PC-3 (cell line): ENCODE measurements around the gene JAML.

Experiments used
- EZH2 ChIP-seq: fragments of 300-600 bp; sonication (generic); IDR thresholded peaks from one replicate; pipeline ENCODE4 v1.6.1; 2017; ENCODE audit warnings: antibody characterized with exemption, mild to moderate bottlenecking, low read length; ENCODE audit not compliant: unreplicated experiment
- EZH2phosphoT487 ChIP-seq: fragments of 300-600 bp; sonication (generic); IDR thresholded peaks from 2 replicates; pipeline ENCODE4 v1.6.1; 2018; ENCODE audit warnings: mild to moderate bottlenecking, antibody characterized with exemption, low read length, borderline replicate concordance
- TF ChIP-seq, protein P1 (sequence below): fragments of 300-600 bp; sonication (generic); conservative IDR thresholded peaks from 2 replicates; pipeline ENCODE4 v1.5.1; 2017; ENCODE audit warnings: antibody characterized with exemption, low read depth, mild to moderate bottlenecking, low read length

DNA sequence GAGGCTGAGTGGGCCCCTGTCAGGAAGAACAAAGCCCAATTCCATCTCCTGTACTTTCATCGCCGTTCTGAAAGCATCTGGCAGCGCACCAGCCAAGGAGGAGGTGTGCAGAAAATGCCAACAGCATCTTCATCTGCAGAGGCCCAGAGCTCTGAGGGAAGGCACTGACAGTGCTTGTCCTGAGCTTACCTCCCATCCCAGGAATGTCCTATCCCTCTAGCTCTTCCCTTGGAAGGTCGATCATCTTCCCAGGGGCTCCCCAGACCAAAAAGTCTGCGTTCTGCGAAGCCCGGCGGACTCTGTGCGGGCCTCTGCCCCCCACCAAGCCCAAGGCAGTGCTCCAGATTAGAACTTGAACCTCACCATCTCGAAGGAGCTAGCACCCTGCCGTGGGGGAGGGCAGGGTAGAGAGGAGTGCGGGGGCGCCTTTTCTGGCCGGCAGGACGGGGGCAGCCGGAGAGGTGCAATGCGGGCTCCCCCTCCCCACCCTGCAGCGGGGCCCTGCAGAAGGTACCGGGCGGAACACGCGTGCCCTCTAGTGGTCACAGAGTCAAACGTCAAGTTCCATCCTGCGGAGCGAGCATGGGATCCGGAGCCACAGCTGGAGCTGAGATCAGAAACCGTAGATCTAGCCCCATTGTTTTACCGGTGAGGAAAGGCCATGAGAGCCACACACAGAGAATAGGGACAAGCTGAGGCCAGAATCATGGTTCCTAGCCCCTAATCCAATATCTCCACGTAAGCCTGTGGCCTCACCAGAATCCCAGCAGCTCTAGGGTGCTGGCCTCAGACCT, 53.3 kb downstream of the JAML start:
- TF ChIP-seq, protein P1, sequence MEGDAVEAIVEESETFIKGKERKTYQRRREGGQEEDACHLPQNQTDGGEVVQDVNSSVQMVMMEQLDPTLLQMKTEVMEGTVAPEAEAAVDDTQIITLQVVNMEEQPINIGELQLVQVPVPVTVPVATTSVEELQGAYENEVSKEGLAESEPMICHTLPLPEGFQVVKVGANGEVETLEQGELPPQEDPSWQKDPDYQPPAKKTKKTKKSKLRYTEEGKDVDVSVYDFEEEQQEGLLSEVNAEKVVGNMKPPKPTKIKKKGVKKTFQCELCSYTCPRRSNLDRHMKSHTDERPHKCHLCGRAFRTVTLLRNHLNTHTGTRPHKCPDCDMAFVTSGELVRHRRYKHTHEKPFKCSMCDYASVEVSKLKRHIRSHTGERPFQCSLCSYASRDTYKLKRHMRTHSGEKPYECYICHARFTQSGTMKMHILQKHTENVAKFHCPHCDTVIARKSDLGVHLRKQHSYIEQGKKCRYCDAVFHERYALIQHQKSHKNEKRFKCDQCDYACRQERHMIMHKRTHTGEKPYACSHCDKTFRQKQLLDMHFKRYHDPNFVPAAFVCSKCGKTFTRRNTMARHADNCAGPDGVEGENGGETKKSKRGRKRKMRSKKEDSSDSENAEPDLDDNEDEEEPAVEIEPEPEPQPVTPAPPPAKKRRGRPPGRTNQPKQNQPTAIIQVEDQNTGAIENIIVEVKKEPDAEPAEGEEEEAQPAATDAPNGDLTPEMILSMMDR = peak; percentile 97
- TF ChIP-seq EZH2 (no peak), EZH2phosphoT487 (no peak)
